Amygdala (tissue), 56 donors: ENCODE data around the gene PHF21A.
A peak's percentile ranks its signal among the peaks of the same experiment; 100 is the strongest.
"Not testable (repeated sequence)": the region's sequence is repeated elsewhere in the genome, so short reads cannot be mapped to it uniquely, and the experiment has no call there.

Experiments
- DNase-seq, 56 donors: peaks; one replicate each; lab custom pipeline; 2025; lab: John Stamatoyannopoulos, UW

PHF21A gene

GRCh38 chr11:45909594-45910475, 211.4 kb downstream of the PHF21A start:
- peak in 14 of 56 donors; percentile 20 to 73 (median 36) for DNase-seq

GRCh38 chr11:45907911-45908370, 213.3 kb downstream of the PHF21A start:
- peak in 19 of 56 donors; percentile 16 to 63 (median 37) for DNase-seq

GRCh38 chr11:45906965-45907611, 214.2 kb downstream of the PHF21A start, which contains the start of gene FREY1:
TSS of gene FREY1 (minus strand) at chr11:45907271. CDS start at chr11:45907245, 26 bp downstream.
- DNase-seq: peak in 9 of 56 donors; percentile 25 to 52 (median 41)

- DNase-seq: no peak
Measured at GRCh38 chr11:45906096-45906682, 215.1 kb downstream of the PHF21A start.

- not testable (repeated sequence) for DNase-seq
Measured at GRCh38 chr11:45905576-45905975, 215.7 kb downstream of the PHF21A start.

- no peak for DNase-seq
Measured at GRCh38 chr11:45905095-45905494, 216.2 kb downstream of the PHF21A start.

GRCh38 chr11:45904309-45904915, 216.8 kb downstream of the PHF21A start:
- DNase-seq: no peak

GRCh38 chr11:45902452-45903380, 218.5 kb downstream of the PHF21A start:
- DNase-seq: no peak

GRCh38 chr11:45901626-45902025, 219.6 kb downstream of the PHF21A start:
- peak in 51 of 56 donors; percentile 35 to 94 (median 77) for DNase-seq

GRCh38 chr11:45900916-45901617, 220.2 kb downstream of the PHF21A start:
- DNase-seq: peak in 49 of 56 donors; percentile 21 to 85 (median 63)

- DNase-seq: not testable (repeated sequence)
Measured at GRCh38 chr11:45900175-45900800, 221.0 kb downstream of the PHF21A start.

- DNase-seq: peak; percentile 27 to 97 (median 87)
Measured at GRCh38 chr11:45899448-45900174, 221.6 kb downstream of the PHF21A start.

GRCh38 chr11:45899086-45899447, 222.2 kb downstream of the PHF21A start:
- no peak for DNase-seq

- DNase-seq: no peak
Measured at GRCh38 chr11:45897556-45897955, 223.7 kb downstream of the PHF21A start.

GRCh38 chr11:45896422-45896984, 224.8 kb downstream of the PHF21A start:
- peak in 15 of 56 donors; percentile 24 to 61 (median 45) for DNase-seq

GRCh38 chr11:45895553-45896259, 225.5 kb downstream of the PHF21A start:
- no peak for DNase-seq
